ENCODE measurements around the gene KIAA1671.
"Not testable (repeated sequence)": the region's sequence is repeated elsewhere in the genome, so short reads cannot be mapped to it uniquely, and the experiment has no call there.

The KIAA1671 gene

DNA sequence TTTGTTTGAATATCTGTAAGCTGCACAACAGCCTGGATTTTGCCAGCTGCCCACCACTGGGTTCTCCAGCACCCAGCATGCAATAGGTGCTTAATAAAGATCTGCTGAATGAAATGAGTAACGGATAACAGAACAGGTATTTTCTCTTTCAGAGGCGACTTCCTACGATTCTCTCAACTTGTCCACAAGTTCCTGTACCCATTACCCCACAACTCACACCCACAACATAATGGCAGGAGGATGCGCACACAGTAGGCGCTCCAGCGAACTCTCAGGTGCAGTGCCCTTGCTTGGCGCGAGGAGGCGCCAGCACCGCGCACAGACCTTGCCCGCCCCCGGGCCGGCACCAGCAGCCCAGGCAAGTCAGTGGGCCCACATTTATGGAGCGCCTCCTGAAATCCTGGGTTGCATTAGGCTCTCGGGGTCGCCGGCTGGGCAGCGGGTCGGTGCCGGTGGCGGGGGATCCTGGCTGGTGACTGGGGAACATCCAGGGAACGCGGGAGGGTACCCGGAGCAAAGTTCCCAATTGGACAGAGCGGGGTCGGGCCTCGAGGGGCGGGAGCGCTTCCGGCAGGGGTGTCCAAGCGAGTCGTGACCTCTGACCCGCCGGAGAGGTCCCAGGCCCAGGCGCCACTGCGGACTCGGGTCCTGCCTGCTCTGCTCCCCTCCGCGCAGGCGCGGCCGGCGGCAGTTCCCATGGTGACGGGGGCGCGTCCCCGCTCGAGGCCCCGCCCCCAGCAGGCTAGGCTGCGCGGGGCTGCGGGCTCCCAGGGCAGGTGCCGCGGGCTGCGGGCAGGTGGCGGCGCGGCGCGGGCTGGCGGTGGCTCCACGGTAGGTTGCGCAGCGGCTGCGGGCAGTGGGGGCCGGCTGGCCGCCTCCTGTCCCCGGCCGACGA lies at the start of gene KIAA1671:
Gene KIAA1671, plus strand, starts transcription at position 775 of the 895 bp plus-strand sequence. CDS start 75,284 bp downstream, outside the sequence.
- H3K27ac Mint-ChIP-seq: peak within 1 kb of the TSS; percentile 42
- ATAC-seq (peak; percentile 91), DNase-seq (peak; percentile 86)
- H3K9me3 Mint-ChIP-seq: no peaks in the 10 kb centered on the region
- no peaks in the 10 kb centered on the region for H3K36me3 Mint-ChIP-seq (ENCODE audit: low read depth)
- peaks cover 56% of the 10 kb centered on the region for H3K27me3 Mint-ChIP-seq
- H3K4me1 Mint-ChIP-seq: peaks cover 14% of the 10 kb centered on the region
- H3K4me3 Mint-ChIP-seq: peak within 1 kb of the TSS; percentile 78

- no peak overlapping the region for H3K27ac Mint-ChIP-seq
- no peaks in the 10 kb centered on the region for H3K4me1 Mint-ChIP-seq
Measured at GRCh38 chr22:24905909-24906308, 46.6 kb upstream of the KIAA1671 start.

GRCh38 chr22:24907101-24907500 lies 45.4 kb upstream of the KIAA1671 start:
- Mint-ChIP-seq H3K9me3 (peaks cover 22% of the 10 kb centered on the region), H3K36me3 (ENCODE audit: low read depth) (peaks cover 16% of the 10 kb centered on the region)
- not testable (repeated sequence) for H3K27me3 Mint-ChIP-seq, H3K27ac Mint-ChIP-seq, H3K4me1 Mint-ChIP-seq, DNase-seq, H3K4me3 Mint-ChIP-seq, ATAC-seq

More at GRCh38 chr22:24905909-24906308, 46.6 kb upstream of the KIAA1671 start:
- H3K9me3 Mint-ChIP-seq: peaks cover 22% of the 10 kb centered on the region
- ATAC-seq: no peak
- DNase-seq: no peak
- no peak overlapping the region for H3K4me3 Mint-ChIP-seq
- H3K36me3 Mint-ChIP-seq (ENCODE audit: low read depth): peaks cover 16% of the 10 kb centered on the region
- peaks cover 3% of the 10 kb centered on the region for H3K27me3 Mint-ChIP-seq

DNA sequence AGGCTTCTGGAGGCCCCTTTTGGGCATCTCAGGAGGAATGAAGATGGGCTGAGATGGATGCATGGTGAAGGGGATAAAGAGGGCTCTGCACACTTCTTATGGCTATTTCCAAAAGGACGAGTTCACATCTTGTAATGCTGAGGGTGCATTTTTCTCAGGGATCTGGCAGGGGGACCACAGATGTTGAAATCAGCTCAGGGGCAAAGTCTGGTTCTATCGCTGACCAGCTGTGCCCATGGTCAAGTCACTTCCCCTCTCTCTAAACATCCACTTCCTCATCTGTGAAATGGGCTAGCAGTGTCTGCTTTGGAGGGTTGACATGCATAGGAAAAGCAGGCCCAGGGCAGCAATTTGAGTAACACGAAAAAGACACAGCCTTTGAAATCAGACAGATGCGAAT lies 32.5 kb upstream of the KIAA1671 start:
- H3K36me3 Mint-ChIP-seq (ENCODE audit: low read depth): no peaks in the 10 kb centered on the region
- DNase-seq: no peak
- ATAC-seq: no peak
- H3K27me3 Mint-ChIP-seq: no peaks in the 10 kb centered on the region
- H3K4me3 Mint-ChIP-seq: no peak overlapping the region
- H3K4me1 Mint-ChIP-seq: no peaks in the 10 kb centered on the region
- no peak overlapping the region for H3K27ac Mint-ChIP-seq
- H3K9me3 Mint-ChIP-seq: no peaks in the 10 kb centered on the region

GRCh38 chr22:24925586-24926427 lies 26.7 kb upstream of the KIAA1671 start:
- no peak for ATAC-seq

DNA sequence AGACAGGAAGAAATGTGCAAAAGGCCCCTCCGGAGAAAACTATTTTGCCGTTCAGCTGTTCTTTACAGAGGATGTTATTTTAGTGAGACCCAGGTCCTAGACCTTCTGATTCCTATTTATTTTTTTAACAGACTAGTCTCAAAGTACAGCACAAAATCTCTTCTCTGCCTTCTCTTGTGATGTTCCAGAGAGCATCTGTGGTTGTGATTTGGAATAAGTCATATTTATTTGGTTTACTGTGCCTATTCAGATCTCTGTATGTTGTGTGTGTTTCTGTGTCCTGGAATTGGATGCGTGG lies 26.1 kb upstream of the KIAA1671 start:
- no peak overlapping the region for H3K27ac Mint-ChIP-seq
- ATAC-seq (no peak), DNase-seq (no peak)
- no peak overlapping the region for H3K4me3 Mint-ChIP-seq
- H3K27me3 Mint-ChIP-seq: peaks cover 15% of the 10 kb centered on the region
- H3K36me3 Mint-ChIP-seq (ENCODE audit: low read depth): no peaks in the 10 kb centered on the region
- no peaks in the 10 kb centered on the region for H3K9me3 Mint-ChIP-seq
- no peaks in the 10 kb centered on the region for H3K4me1 Mint-ChIP-seq

More at GRCh38 chr22:24925586-24926427, 26.7 kb upstream of the KIAA1671 start:
- Mint-ChIP-seq H3K27me3 (peaks cover 15% of the 10 kb centered on the region), H3K4me1 (no peaks in the 10 kb centered on the region), H3K9me3 (no peaks in the 10 kb centered on the region), H3K27ac (no peak overlapping the region), H3K36me3 (ENCODE audit: low read depth) (no peaks in the 10 kb centered on the region), H3K4me3 (no peak overlapping the region)
- no peak for DNase-seq

GRCh38 chr22:24926849-24927579 lies 25.5 kb upstream of the KIAA1671 start:
- no peak overlapping the region for H3K4me3 Mint-ChIP-seq
- DNase-seq (no peak), ATAC-seq (no peak)
- peaks cover 19% of the 10 kb centered on the region for H3K27me3 Mint-ChIP-seq
- H3K36me3 Mint-ChIP-seq (ENCODE audit: low read depth): no peaks in the 10 kb centered on the region
- no peaks in the 10 kb centered on the region for H3K9me3 Mint-ChIP-seq
- H3K27ac Mint-ChIP-seq: no peak overlapping the region
- H3K4me1 Mint-ChIP-seq: no peaks in the 10 kb centered on the region

GRCh38 chr22:24928322-24928721 lies 24.2 kb upstream of the KIAA1671 start:
- Mint-ChIP-seq H3K27me3 (peaks cover 20% of the 10 kb centered on the region), H3K27ac (no peak overlapping the region), H3K4me1 (no peaks in the 10 kb centered on the region), H3K36me3 (ENCODE audit: low read depth) (no peaks in the 10 kb centered on the region), H3K4me3 (no peak overlapping the region), H3K9me3 (no peaks in the 10 kb centered on the region)
- ATAC-seq (no peak), DNase-seq (no peak)

DNA sequence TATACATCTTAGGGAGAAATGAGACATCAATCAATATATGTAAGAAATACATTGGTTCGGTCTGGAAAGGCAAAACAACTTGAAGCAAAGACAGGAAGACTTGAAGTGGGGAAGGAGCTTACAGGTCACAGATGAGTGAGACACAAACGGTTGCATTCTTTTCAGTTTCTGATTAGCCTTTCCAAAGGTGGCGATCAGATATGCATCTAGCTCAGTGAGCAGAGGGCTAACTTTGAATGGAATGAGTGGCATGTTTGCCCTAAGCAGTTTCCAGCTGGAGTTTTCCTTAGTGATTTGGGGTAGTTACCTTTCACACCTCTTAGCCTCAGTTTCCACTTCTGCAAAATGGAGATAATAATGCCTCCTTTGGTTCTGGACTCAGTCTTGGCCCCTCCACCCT lies 21.8 kb upstream of the KIAA1671 start:
- peaks cover 20% of the 10 kb centered on the region for H3K27me3 Mint-ChIP-seq
- no peaks in the 10 kb centered on the region for H3K4me1 Mint-ChIP-seq
- H3K27ac Mint-ChIP-seq: no peak overlapping the region
- DNase-seq: no peak
- H3K36me3 Mint-ChIP-seq (ENCODE audit: low read depth): no peaks in the 10 kb centered on the region
- H3K9me3 Mint-ChIP-seq: no peaks in the 10 kb centered on the region
- no peak for ATAC-seq
- no peak overlapping the region for H3K4me3 Mint-ChIP-seq

DNA sequence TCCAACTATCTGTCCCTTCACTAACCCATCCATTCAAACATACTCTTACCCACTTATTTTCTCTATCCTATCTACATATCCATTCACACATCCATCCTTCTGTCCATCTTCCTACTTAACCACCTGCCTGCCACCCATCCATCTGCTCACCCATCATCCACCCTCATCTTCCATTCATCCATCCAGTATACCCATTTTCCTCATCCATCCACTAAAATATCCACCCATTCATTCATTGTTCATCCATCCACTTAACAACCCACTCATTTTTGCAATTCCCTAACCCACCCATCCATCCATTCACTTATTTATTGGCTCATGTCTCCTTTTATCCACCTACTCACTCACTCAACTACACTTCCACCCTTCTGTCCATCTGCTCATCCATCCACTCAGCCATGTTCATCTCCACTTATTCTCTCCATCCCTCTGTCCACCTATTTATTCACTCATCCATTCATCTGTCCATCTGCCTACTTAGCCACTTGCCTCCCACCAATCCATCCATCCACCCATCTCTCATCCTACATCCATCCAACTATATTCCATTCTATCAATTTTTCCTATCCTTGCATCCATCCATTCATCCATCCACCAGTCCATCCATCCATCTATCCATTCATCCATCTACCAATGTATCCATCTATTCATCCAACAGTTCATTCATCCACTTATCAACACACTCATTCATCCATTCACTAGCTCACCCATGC lies 16.6 kb upstream of the KIAA1671 start:
- ATAC-seq (no peak), DNase-seq (no peak)
- no peak overlapping the region for H3K27ac Mint-ChIP-seq
- no peaks in the 10 kb centered on the region for H3K36me3 Mint-ChIP-seq (ENCODE audit: low read depth)
- H3K27me3 Mint-ChIP-seq: peaks cover 6% of the 10 kb centered on the region
- no peaks in the 10 kb centered on the region for H3K9me3 Mint-ChIP-seq
- no peaks in the 10 kb centered on the region for H3K4me1 Mint-ChIP-seq
- H3K4me3 Mint-ChIP-seq: no peak overlapping the region

DNA sequence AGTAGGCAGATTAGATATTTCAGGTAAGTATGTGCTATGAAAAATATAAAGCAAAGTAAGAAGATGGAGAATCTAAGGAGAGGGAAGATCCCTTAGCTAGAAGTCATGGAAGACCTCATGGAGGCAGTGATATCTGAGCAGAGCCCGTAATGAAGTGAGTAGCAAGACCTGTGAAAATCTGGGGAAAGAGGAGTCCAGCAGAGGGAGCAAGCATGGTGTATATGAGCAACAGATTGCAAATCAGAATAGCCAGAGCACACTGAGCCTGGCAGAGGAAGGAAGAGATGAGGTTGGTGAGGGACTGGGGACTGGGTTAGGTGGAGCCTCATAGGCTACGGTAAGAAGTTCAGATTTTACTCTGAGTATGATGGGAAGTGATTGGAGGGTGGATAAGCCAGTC lies 15.4 kb upstream of the KIAA1671 start:
- Mint-ChIP-seq H3K27ac (no peak overlapping the region), H3K36me3 (ENCODE audit: low read depth) (no peaks in the 10 kb centered on the region), H3K9me3 (no peaks in the 10 kb centered on the region), H3K4me1 (no peaks in the 10 kb centered on the region), H3K4me3 (no peak overlapping the region), H3K27me3 (peaks cover 2% of the 10 kb centered on the region)
- DNase-seq: no peak
- ATAC-seq: no peak

DNA sequence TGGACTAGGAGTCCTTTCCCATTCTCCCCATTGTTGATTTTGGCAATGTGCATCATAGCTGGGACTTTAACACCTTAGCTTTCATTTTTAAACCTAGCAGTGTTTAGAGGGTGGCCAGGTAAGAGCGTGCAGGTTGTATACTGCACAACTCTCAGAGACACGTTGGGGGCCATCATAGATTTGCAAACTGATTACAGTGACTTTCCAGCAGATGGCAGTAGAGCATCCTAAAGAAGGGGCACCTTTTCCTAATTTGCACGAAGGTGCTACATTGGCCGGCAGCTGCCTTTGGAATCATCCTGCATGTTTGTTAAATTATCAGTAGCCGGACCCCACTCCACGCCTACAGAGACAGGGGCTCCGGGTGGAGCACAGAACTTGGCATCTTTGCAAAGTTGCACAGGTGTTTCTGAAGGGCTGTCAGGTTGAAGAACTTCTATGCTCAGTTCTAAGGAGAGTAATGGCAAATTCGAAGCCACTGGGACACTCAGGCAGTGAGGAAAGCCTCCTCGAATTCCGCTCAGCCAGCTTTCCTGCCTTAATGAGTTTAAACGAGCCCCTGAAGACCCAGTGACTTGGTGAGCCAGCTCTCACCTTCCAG lies 13.7 kb upstream of the KIAA1671 start:
- Mint-ChIP-seq H3K9me3 (no peaks in the 10 kb centered on the region), H3K27ac (no peak overlapping the region), H3K4me1 (no peaks in the 10 kb centered on the region), H3K4me3 (no peak overlapping the region), H3K27me3 (peaks cover 5% of the 10 kb centered on the region), H3K36me3 (ENCODE audit: low read depth) (no peaks in the 10 kb centered on the region)
- peak; percentile 12 for DNase-seq
- ATAC-seq: peak; percentile 43

DNA sequence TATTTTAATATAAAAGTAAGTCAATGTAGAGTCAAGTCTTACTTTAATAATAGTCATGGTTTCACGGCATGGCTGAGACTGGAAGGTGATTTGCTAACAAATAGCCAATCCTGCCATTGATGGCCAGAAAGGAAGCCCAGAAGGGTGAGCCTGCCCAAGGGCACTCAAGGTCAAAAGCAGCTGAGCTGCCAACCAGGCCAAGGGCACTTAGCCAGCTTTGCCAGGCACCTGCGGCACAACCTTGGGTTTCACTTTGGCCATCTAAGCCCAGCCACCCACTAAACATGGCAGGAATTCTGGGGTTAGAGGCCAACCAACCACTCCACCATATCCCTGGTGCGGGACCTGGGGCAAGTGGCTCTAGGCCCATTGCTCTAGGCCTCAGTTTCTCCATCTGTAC lies 10.2 kb upstream of the KIAA1671 start:
- Mint-ChIP-seq H3K9me3 (no peaks in the 10 kb centered on the region), H3K27ac (no peak overlapping the region), H3K36me3 (ENCODE audit: low read depth) (no peaks in the 10 kb centered on the region), H3K4me1 (no peaks in the 10 kb centered on the region), H3K4me3 (no peak overlapping the region), H3K27me3 (peaks cover 18% of the 10 kb centered on the region)
- DNase-seq: no peak
- no peak for ATAC-seq

Data from activated naive CD8-positive, alpha-beta T cell treated with anti-CD3 and anti-CD28 coated beads, Interleukin-2, amount 50 U/mL, for 24 hours (primary cell).